GM19397 (cell line): ENCODE data around the gene TMEM240.

Experiments
- ATAC-seq: cut with Tn5 transposase; IDR thresholded peaks from one replicate; pipeline ENCODE4 v1.9.1; 2021; ENCODE audit warnings: mild to moderate bottlenecking, moderate library complexity; ENCODE audit not compliant: unreplicated experiment

Gene TMEM240

GRCh38 chr1:1540090-1540817, at the start of gene TMEM240:
TSS of gene TMEM240 (minus strand) at chr1:1540624. CDS start at chr1:1540346, 278 bp downstream.
- no peak for ATAC-seq

GRCh38 chr1:1583347-1584010, 43.1 kb upstream of the TMEM240 start:
- ATAC-seq = no peak

GRCh38 chr1:1582585-1583346, 42.3 kb upstream of the TMEM240 start:
- no peak for ATAC-seq

DNA sequence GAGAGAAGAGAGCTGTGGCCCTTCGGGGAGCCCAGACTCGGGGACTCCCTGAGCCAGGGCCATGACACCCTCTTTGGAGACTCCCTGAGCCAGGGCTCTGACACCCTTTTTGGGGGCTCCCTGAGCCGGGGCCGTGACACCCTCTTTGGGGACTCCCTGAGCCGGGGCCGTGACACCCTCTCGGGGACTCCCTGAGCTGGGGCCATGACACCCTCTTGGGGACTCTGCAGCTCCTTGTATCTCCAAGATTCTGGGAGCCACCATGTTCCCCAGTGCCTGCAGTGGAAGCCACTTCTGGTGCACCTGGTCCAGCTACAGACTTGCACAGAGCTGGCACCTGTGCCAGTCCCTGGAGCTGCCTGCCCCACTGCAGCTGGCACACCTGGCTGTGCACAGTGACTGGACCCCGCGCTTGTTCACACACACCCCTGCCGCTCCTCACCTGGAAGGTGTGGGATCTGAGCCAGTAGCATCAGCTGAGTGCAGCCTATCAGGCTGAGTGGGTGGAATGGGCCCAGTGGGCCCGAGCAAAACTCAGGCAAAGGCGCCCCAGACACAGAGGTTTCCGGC, 38.0 kb upstream of the TMEM240 start:
- no peak for ATAC-seq

DNA sequence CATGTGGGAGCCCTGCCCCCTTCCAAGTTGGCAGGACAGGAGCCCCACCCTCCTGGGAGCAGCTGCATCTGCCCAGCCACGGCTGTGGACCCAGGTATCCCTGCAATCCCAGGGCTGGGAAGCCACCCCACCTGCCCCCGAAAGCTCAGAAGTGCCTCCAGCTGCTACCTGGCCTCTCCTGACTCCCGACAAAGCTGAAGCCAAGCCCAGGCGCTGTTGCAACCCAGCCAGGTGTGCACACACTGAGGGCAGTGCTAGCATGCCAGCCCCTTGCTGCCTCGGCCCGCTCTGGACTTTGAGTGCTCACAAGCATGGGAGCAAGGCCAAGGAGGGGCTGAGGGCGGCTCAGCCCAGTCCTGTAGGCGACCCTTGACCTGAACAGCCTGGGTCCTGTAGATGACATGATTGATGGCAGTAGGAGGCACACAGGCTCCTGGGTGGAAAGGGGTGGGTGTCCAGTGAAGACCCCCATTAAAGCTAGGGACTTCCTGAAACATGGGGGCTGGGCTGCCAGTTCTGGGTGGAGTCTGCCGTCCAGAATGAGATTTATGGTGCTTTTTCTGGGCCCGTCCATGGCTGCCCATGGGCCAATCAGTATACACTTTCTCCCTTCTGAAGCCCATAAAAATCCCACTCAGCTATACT, 37.1 kb upstream of the TMEM240 start:
- no peak for ATAC-seq

- ATAC-seq = peak; percentile 83
Observed at GRCh38 chr1:1574721-1575537, 34.5 kb upstream of the TMEM240 start, which contains the start of gene SSU72. TSS of gene SSU72 (minus strand) at chr1:1574863. CDS start at chr1:1574557, 306 bp downstream.

DNA sequence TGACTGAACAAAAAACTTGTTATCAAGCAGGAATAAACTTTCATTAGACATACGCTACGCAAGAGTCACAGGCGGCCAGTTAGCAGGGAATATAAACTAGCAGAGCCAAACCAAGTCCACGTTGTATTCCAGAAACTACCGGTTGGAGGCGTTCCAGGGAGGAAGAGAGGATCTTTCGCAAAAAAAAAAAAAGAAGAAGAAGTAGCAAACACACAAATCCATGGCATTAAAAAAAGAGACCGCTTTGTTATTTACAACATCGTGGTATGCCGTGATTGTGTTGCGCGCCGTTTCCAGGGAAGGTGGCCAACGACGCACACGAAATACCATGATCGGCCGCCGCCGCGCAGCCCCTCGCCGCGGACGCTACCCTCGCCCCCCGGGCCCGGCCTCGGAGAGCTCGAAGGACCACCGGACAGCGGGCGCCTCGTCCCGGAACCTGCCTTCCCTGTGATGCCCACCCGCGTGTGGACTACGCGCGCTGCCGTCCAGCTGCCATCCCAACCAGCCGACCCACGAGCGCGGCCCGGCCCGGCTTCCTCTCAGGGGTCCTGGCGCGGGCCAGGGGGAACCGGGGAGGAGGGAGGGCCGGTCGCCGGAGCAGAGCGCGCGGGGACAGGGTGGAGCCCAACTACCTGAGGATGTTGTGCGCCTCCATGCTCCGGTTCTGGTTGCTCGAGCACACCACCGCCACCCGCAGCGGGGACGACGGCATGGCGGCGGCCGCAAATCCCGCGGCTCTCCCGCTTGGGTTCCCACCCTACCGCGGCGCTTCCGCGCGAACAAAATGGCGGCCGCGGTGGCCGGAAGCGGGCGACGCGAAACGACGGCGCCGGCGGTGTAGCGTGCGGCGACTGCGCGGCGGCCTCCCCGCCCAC, 33.7 kb upstream of the TMEM240 start:
- peak; percentile 84 for ATAC-seq

DNA sequence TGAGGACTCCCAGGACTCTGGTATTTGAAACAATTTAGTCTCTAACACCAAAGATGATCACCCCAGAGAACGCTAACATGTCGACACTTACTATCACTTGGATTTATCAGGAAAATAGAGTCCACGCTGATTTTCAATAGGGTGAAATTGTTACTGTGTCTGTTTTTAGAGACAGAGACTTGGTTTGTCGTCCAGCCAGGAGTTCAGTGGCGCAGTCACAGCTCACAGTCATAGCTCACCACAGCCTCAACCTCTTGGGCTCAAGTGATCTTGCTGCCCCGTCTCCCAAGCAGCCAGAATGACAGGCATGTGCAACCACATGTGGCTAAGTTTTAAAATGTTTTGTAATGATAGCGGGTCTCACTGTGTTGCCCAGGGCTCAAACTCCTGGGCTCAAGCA, 28.9 kb upstream of the TMEM240 start:
- ATAC-seq = no peak

GRCh38 chr1:1567891-1568291, 27.5 kb upstream of the TMEM240 start:
- no peak for ATAC-seq

GRCh38 chr1:1567152-1567875, 26.9 kb upstream of the TMEM240 start:
- ATAC-seq = no peak

DNA sequence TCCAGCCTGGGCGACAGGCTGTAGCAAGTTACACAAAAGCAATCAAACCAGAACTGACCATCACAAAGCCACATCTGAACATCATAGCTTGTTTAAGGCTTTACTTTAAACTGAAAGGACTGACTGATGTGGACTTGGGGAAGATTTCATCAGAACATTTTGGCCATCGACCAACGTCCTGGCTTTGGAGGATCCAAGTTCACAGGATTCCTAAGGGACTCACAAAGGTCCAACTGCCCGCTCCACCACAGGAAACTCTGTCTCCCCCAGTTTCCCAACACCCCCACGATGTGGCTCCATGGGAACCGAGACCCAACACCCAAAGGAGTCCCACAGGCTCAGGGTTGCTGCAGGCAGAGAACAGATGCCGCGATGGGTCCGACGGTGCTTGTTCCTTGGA, 24.9 kb upstream of the TMEM240 start:
- no peak for ATAC-seq

DNA sequence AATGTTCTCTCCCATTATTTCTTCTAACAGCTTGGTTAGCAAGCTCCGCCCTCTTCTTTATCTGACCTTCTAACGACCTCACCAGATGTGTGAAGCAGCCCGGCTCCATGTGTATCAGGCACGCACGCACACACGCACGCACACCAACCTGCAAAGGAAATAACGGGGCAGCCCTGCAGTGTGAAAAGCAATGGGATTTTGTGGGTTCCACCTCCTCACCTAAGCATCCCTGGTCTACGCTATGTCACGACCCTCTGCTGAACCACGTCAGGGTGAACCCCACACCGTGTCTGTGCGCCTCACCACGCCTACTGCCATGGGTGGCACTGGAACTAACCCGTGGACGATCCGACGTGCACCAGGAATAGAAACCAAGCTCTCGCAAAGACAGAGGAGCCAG, 23.8 kb upstream of the TMEM240 start:
- ATAC-seq = no peak

DNA sequence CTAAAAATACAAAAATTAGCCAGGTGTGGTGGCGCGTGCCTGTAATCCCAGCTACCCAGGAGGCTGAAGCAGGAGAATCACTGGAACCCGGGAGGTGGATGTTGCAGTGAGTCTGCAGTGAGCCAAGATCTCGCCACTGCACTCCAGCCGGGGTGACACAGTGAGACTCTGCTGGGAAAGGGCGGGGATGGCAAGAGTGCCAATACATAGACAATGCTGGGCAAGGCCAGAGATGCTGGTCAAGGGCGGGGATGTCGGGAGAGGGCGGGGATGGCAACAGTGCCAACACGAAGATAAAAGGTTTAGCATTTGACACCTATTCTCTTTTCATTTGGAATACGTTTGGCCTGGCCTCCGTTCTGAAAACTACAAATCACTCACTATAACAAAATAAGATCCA, 23.3 kb upstream of the TMEM240 start:
- no peak for ATAC-seq

- ATAC-seq = no peak
Observed at GRCh38 chr1:1562556-1563195, 22.3 kb upstream of the TMEM240 start.

- no peak for ATAC-seq
Observed at GRCh38 chr1:1561801-1562470, 21.5 kb upstream of the TMEM240 start.

DNA sequence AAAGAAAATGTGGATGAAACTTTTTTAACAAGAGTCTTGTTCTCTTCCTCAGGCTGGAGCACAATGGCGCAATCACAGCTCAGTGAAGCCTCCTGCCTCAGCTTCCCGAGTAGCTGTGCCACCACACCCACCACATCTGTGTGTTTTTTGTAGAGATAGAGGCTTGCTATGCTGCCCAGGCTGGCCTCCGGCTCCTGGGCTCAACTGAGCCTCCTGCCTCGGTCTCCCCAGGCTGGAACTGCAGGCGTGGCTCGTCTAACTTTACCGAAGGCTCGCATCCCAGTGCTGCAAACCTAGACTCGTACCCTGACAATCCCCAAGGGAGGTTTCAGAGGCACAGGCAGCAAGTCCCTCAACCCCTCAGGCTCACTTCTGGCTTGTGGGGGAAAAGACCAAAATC, 19.8 kb upstream of the TMEM240 start:
- no peak for ATAC-seq

GRCh38 chr1:1559066-1559465, 18.6 kb upstream of the TMEM240 start:
- no peak for ATAC-seq
